ENCODE measurements around the gene ZNF827. TPM values are rescaled to one million over a fixed set of nuclear protein-coding genes. Genes with fewer than 3 reads are reported as not detected.

Gene ZNF827
- polyA plus RNA-seq, 1 experiment, result 15.1 TPM

GRCh38 chr4:145799223-145799622 lies 139.4 kb downstream of the ZNF827 start:
- ChIA-PET POLR2A (no interaction called here), CTCF (interaction anchor here (0.9 kb wide), 1 partner anchor 9 kb away, joined by 3 read pairs; no protein-coding TSS in a partner anchor)
- Histone ChIP-seq H3K4me3 (ENCODE audit: low read depth, low read length) (no peak overlapping the region), H3K36me3 (ENCODE audit: control insufficient read depth, insufficient read depth, low read length) (no peaks in the 10 kb centered on the region), H3K27me3 (ENCODE audit: control insufficient read depth, insufficient read depth, low read length) (no peaks in the 10 kb centered on the region)
- TF ChIP-seq CTCF (IDR thresholded peaks at IDR 0.05; ENCODE audit: insufficient read depth, low read depth, low read length), result no peak
- no peak for DNase-seq (ENCODE audit: low read depth)

DNA sequence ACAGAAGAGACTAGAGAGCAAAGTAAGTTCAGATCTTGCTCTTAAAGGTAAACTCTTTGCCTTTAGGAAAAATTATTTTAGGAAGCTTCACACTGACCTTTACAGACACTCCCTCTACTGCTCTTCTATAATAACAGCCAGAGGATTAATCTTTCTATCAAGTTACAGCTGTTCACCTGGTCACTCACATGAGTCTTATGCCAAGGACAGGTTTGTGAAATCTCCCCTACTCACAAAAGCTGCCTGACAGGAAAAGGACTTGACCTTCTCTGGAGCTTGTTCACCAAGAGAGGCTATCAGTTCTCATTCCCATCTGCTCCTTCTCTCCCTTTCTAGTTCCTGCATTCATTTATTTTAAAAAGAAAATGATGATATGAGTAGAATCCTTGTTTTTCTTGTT lies 141.3 kb downstream of the ZNF827 start:
- POLR2A ChIA-PET, result no interaction called here
- Histone ChIP-seq H3K4me3 (ENCODE audit: low read depth, low read length) (no peak overlapping the region), H3K36me3 (ENCODE audit: control insufficient read depth, insufficient read depth, low read length) (no peaks in the 10 kb centered on the region), H3K27me3 (ENCODE audit: control insufficient read depth, insufficient read depth, low read length) (no peaks in the 10 kb centered on the region)
- CTCF ChIA-PET, result interaction anchor here (1.3 kb wide), 1 partner anchor 27 kb away, joined by 4 read pairs; no protein-coding TSS in a partner anchor
- no peak for DNase-seq (ENCODE audit: low read depth)
- TF ChIP-seq CTCF (IDR thresholded peaks at IDR 0.05; ENCODE audit: insufficient read depth, low read depth, low read length), result no peak

DNA sequence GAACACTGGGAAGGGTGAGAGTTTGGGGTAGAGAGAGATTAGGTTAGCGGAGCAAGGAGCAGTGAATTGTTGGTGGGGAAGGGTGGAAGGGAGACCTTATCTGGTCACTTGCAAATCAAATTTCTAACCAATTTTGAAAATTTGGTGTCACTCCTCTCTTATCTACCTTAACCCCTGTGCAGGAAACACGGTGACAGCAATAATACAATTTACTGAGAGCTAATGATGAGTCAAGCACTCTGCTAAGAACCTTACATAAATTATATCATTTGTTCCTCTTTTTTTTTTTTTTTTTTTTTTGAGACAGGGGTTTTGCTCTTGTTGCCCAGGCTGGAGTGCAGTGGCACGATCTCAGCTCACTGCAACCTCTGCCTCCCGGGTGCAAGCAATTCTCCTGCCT lies 142.3 kb downstream of the ZNF827 start:
- Histone ChIP-seq H3K27me3 (ENCODE audit: control insufficient read depth, insufficient read depth, low read length) (no peaks in the 10 kb centered on the region), H3K4me3 (ENCODE audit: low read depth, low read length) (no peak overlapping the region), H3K36me3 (ENCODE audit: control insufficient read depth, insufficient read depth, low read length) (peaks cover 1% of the 10 kb centered on the region; the same call in 1 of the 2 replicates)
- no peak for DNase-seq (ENCODE audit: low read depth)
- POLR2A ChIA-PET, result no interaction called here
- no peak for TF ChIP-seq CTCF (IDR thresholded peaks at IDR 0.05; ENCODE audit: insufficient read depth, low read depth, low read length)
- CTCF ChIA-PET, result no interaction called here

- Histone ChIP-seq H3K36me3 (ENCODE audit: control insufficient read depth, insufficient read depth, low read length) (peaks cover 1% of the 10 kb centered on the region; the same call in 1 of the 2 replicates), H3K4me3 (ENCODE audit: low read depth, low read length) (no peak overlapping the region), H3K27me3 (ENCODE audit: control insufficient read depth, insufficient read depth, low read length) (no peaks in the 10 kb centered on the region)
- ChIA-PET CTCF (no interaction called here), POLR2A (no interaction called here)
- no peak for TF ChIP-seq CTCF (IDR thresholded peaks at IDR 0.05; ENCODE audit: insufficient read depth, low read depth, low read length)
- no peak for DNase-seq (ENCODE audit: low read depth)
These were observed 143.1 kb downstream of the ZNF827 start for GRCh38 chr4:145795521-145795920.

DNA sequence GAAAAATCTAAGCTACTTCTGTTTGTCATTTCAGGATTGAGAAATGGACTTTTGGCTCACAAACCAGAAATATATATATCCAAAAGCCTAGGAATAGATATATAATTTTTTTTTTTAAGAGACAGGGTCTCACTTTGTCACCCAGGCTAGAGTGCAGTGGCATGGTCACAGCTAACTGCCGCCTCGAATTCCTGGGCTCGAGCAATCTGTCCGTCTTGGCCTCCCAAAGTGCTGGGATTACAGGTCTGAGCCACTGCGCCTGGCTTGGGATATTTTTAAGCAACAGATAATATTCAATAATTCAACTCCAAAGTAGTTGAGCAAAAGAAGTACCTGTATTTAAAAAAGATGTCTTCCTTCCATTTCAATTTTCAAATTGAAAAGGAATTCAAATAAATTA lies 146.2 kb downstream of the ZNF827 start:
- POLR2A ChIA-PET, result no interaction called here
- CTCF ChIA-PET, result interaction anchor here (1.5 kb wide), 1 partner anchor 11 kb away, joined by 4 read pairs; no protein-coding TSS in a partner anchor

More for the DNA sequence above, 146.2 kb downstream of the ZNF827 start:
- Histone ChIP-seq H3K27me3 (ENCODE audit: control insufficient read depth, insufficient read depth, low read length) (no peaks in the 10 kb centered on the region), H3K4me3 (ENCODE audit: low read depth, low read length) (no peak overlapping the region), H3K36me3 (ENCODE audit: control insufficient read depth, insufficient read depth, low read length) (peaks cover 1% of the 10 kb centered on the region; the same call in 1 of the 2 replicates)
- no peak for DNase-seq (ENCODE audit: low read depth)
- TF ChIP-seq CTCF (IDR thresholded peaks at IDR 0.05; ENCODE audit: insufficient read depth, low read depth, low read length), result no peak
